Aorta (tissue), 5 donors: Measurements from ENCODE around the gene ACOX3. TPM values are rescaled to one million over a fixed set of nuclear protein-coding genes. Genes with fewer than 3 reads are reported as not detected.

Experiments
- ATAC-seq: fragments of 200-7000 bp; cut with Tn5 transposase; one replicate; pipeline ENCODE4 v1.9.1; 2022; ENCODE audit warnings: moderate library complexity; ENCODE audit not compliant: low FRiP score
- DNase-seq, 2 donors: peaks; one replicate each; pipeline ENCODE4 v3.0.0-alpha.2; 2020
- H3K27ac ChIP-seq, 2 donors: one replicate each; pipeline ENCODE4 v1.5.1; 2013; ENCODE audit warnings: low read length in 2 of 2, mild to moderate bottlenecking in 2 of 2, moderate library complexity in 2 of 2, control low read depth in 1 of 2, inconsistent platforms in 1 of 2, low read depth in 1 of 2
- H3K27me3 ChIP-seq, 2 donors: one replicate each; pipeline ENCODE4 v1.6.1; 2013; ENCODE audit warnings: control low read depth in 1 of 2, low read length in 1 of 2, mild to moderate bottlenecking in 1 of 2, moderate library complexity in 1 of 2; ENCODE audit not compliant: insufficient read depth in 2 of 2, control insufficient read depth in 1 of 2
- H3K36me3 ChIP-seq, 2 donors: one replicate each; pipeline ENCODE4 v1.6.1; 2013; ENCODE audit warnings: control low read depth in 1 of 2, low read length in 1 of 2, mild to moderate bottlenecking in 1 of 2; ENCODE audit not compliant: insufficient read depth in 2 of 2, control insufficient read depth in 1 of 2
- H3K4me1 ChIP-seq, 2 donors: one replicate each; pipeline ENCODE4 v1.6.1; 2013; ENCODE audit warnings: low read length in 2 of 2, control low read depth in 1 of 2, mild to moderate bottlenecking in 1 of 2, moderate library complexity in 1 of 2; ENCODE audit not compliant: insufficient read depth in 2 of 2, control insufficient read depth in 1 of 2
- H3K4me3 ChIP-seq, 2 donors: one replicate each; pipeline ENCODE4 v1.5.1; 2013; ENCODE audit warnings: low read length in 2 of 2, control low read depth in 1 of 2, mild to moderate bottlenecking in 1 of 2
- H3K9me3 ChIP-seq: one replicate; pipeline ENCODE4 v1.6.1; 2013; ENCODE audit warnings: mild to moderate bottlenecking, low read length; ENCODE audit not compliant: control insufficient read depth
- WGBS, 2 donors: extraction: QIAGEN DNeasy Blood & Tissue Kit; methylation state at CpG; one replicate each; pipeline ENCODE4 v1.1.7; 2013; 5-methylcytosine and 5-hydroxymethylcytosine counted together
- intact Hi-C, 2 donors: fragments of 100-400 bp; cut with DNase I; formaldehyde crosslinking; loops; one replicate each; pipeline versions ENCODE4 v1.14.2 to v1.15.0; 2022
- polyA plus RNA-seq, 2 donors: library from polyadenylated mRNA; stranded (reverse); fragments of 200-250 nt; gene quantifications; one replicate each; pipeline ENCODE4 v1.2.3, GENCODE V29; 2013
- total RNA-seq, 2 donors: library from RNA; stranded (reverse); fragmentation: NEBNext Ultra II Directional; extraction: Animal tissue kit (Norgen Biotek cat#: 25700); gene quantifications; one replicate each; pipeline ENCODE4 v1.2.1, GENCODE V29; 2021
- donor health status: healthy with polysubstance abuse.
- donor health status: Bipolar disorder and iron deficiency.
- donor health status: DM: no; HTN: no; CAD: no.
- donor health status: DM: no; HTN: no; CAD: no.
- donor health status: DM: yes; HTN: yes; CAD: no.

ACOX3 gene
- total and polyA plus RNA-seq, 4 donors: 26.3 to 43.7 (median 35.6) TPM

- Histone ChIP-seq H3K4me1 (no peaks in the 10 kb centered on the region), H3K27me3 (no peaks in the 10 kb centered on the region), H3K36me3 (no peaks in the 10 kb centered on the region), H3K9me3 (no peaks in the 10 kb centered on the region), H3K4me3 (no peak overlapping the region), H3K27ac (no peak overlapping the region)
- DNase-seq (peak; percentile 9 to 14), ATAC-seq (no peak)
- WGBS, 2 donors: 18 to 22% methylated on average over 6 of the region's 6 CpGs
- intact Hi-C loops: no loop called here
These were observed 115.8 kb downstream of the ACOX3 start for GRCh38 chr4:8324640-8325239.

- DNase-seq: peak; percentile 29 to 47
- intact Hi-C loops: no loop called here
- no peak for ATAC-seq
- Histone ChIP-seq H3K4me1 (no peaks in the 10 kb centered on the region), H3K9me3 (no peaks in the 10 kb centered on the region), H3K27ac (no peak overlapping the region), H3K36me3 (no peaks in the 10 kb centered on the region), H3K4me3 (no peak overlapping the region), H3K27me3 (no peaks in the 10 kb centered on the region)
- WGBS, 2 donors: 71 to 75% methylated on average over 5 of the region's 5 CpGs
These were observed 116.5 kb downstream of the ACOX3 start for GRCh38 chr4:8323947-8324555.

GRCh38 chr4:8322794-8323704, 117.5 kb downstream of the ACOX3 start:
- DNase-seq: peak; percentile 13 to 23
- WGBS, 2 donors: 91% methylated on average over 9 of the region's 9 CpGs
- Histone ChIP-seq H3K36me3 (no peaks in the 10 kb centered on the region), H3K9me3 (no peaks in the 10 kb centered on the region), H3K27me3 (no peaks in the 10 kb centered on the region), H3K4me1 (no peaks in the 10 kb centered on the region), H3K4me3 (no peak overlapping the region), H3K27ac (no peak overlapping the region)
- intact Hi-C loops: no loop called here
- no peak for ATAC-seq

GRCh38 chr4:8321771-8322170, 118.8 kb downstream of the ACOX3 start:
- Histone ChIP-seq H3K36me3 (no peaks in the 10 kb centered on the region), H3K4me1 (no peaks in the 10 kb centered on the region), H3K4me3 (no peak overlapping the region), H3K9me3 (no peaks in the 10 kb centered on the region), H3K27me3 (no peaks in the 10 kb centered on the region), H3K27ac (no peak overlapping the region)
- no peak for ATAC-seq
- DNase-seq: peak in 1 of 2 donors; percentile 59
- 74 to 79% methylated on average over 4 to 5 of the region's 5 CpGs for WGBS, 2 donors
- intact Hi-C loops: no loop called here

GRCh38 chr4:8321220-8321619, 119.3 kb downstream of the ACOX3 start:
- H3K27ac ChIP-seq: no peak overlapping the region
- H3K9me3 ChIP-seq: no peaks in the 10 kb centered on the region
- no peaks in the 10 kb centered on the region for H3K27me3 ChIP-seq
- no peaks in the 10 kb centered on the region for H3K36me3 ChIP-seq
- no peak overlapping the region for H3K4me3 ChIP-seq
- no peaks in the 10 kb centered on the region for H3K4me1 ChIP-seq
- ATAC-seq (no peak), DNase-seq (no peak)
- intact Hi-C loops: no loop called here
- 91 to 93% methylated on average over 2 of the region's 2 CpGs for WGBS, 2 donors

- H3K27ac ChIP-seq: no peak overlapping the region
- DNase-seq (peak; percentile 11 to 59), ATAC-seq (no peak)
- H3K4me3 ChIP-seq: no peak overlapping the region
- intact Hi-C loops: no loop called here
- 88 to 95% methylated on average over 2 of the region's 2 CpGs for WGBS, 2 donors
- H3K36me3 ChIP-seq: no peaks in the 10 kb centered on the region
- no peaks in the 10 kb centered on the region for H3K27me3 ChIP-seq
- H3K9me3 ChIP-seq: no peaks in the 10 kb centered on the region
- no peaks in the 10 kb centered on the region for H3K4me1 ChIP-seq
These were observed 120.2 kb downstream of the ACOX3 start for GRCh38 chr4:8320386-8320750.

- Histone ChIP-seq H3K4me1 (no peaks in the 10 kb centered on the region), H3K9me3 (no peaks in the 10 kb centered on the region), H3K4me3 (no peak overlapping the region), H3K36me3 (no peaks in the 10 kb centered on the region), H3K27me3 (no peaks in the 10 kb centered on the region), H3K27ac (no peak overlapping the region)
- DNase-seq (peak; percentile 51 to 53), ATAC-seq (peak; percentile 27)
- intact Hi-C loops: loop anchor here in 1 of 2 donors (5.0 kb wide), 1 partner anchor 43 kb away; no protein-coding TSS in a partner anchor
- 35 to 37% methylated on average over 13 of the region's 13 CpGs for WGBS, 2 donors
These were observed 120.7 kb downstream of the ACOX3 start for GRCh38 chr4:8319731-8320385.

GRCh38 chr4:8319061-8319460, 121.5 kb downstream of the ACOX3 start:
- Histone ChIP-seq H3K27ac (no peak overlapping the region), H3K4me1 (no peaks in the 10 kb centered on the region), H3K36me3 (no peaks in the 10 kb centered on the region), H3K27me3 (no peaks in the 10 kb centered on the region), H3K4me3 (no peak overlapping the region), H3K9me3 (no peaks in the 10 kb centered on the region)
- intact Hi-C loops: loop anchor here in 1 of 2 donors (5.0 kb wide), 1 partner anchor 42 kb away; no protein-coding TSS in a partner anchor
- DNase-seq (peak in 1 of 2 donors; percentile 30), ATAC-seq (no peak)
- 90 to 91% methylated on average over 6 of the region's 6 CpGs for WGBS, 2 donors
